Heart left ventricle (tissue), 13 donors: ENCODE results near the gene TRPM7.

Source experiments
- CTCF ChIP-seq, 12 donors: fragments of 200-600 bp; sonication (generic) in 4 of 12; IDR thresholded peaks; one replicate each; pipeline versions ENCODE4 v1.5.0 to v1.8.0; 2018 to 2022; ENCODE audit warnings: antibody characterized with exemption in 12 of 12, mild to moderate bottlenecking in 5 of 12
- POLR2A ChIP-seq, 2 donors: fragments of 450-650 bp; IDR thresholded peaks; one replicate each; pipeline ENCODE4 v1.6.1; 2017; ENCODE audit warnings: antibody characterized with exemption in 2 of 2, mild to moderate bottlenecking in 2 of 2, moderate library complexity in 2 of 2
- donor health status: ischemic (EF 13 %, LVEDD 7.1; RV severe dilation, severe dysfunction).
- donor health status: DM: no; HTN: yes; CAD: no.
- donor health status: DM: no; HTN: no; CAD: no.
- donor health status: ischemic (EF 25% LVEDD 6.9; RV normal size, moderate dysfunction).
- donor health status: ischemic (EF 25% LVEDD 5.7; RV mildly dilated, moderate dysfunction).
- donor health status: ischemic (EF 35%, LVEDD 5.7; RV mildly dilated, moderate dysfunction).
- donor health status: nonischemic (EF 11% LVEDD 7.7; RV severe dilation, severe dysfunction).
- donor health status: DM: yes; HTN: yes; CAD: no.
- donor health status: PGD.
- donor health status: ischemic (EF 29% LVEDD 5.4; RV normal size, mild dysfunction).
- donor health status: nonischemic (EF 23%, LVEDD 6.1; RV moderate dilation, normal function).

- no peak for TF ChIP-seq CTCF (IDR thresholded peaks at IDR 0.05)
- TF ChIP-seq POLR2A (IDR thresholded peaks at IDR 0.05) = no peak
Measured at GRCh38 chr15:50558012-50558411, 128.6 kb downstream of the TRPM7 start.
